ENCODE measurements around the gene RHOF.
A peak's percentile ranks its signal among the peaks of the same experiment; 100 is the strongest.

Gene RHOF

GRCh38 chr12:121805171-121806008 is 11.9 kb upstream of the RHOF start:
- no peak for DNase-seq (ENCODE audit: low read depth, low spot score)

DNA sequence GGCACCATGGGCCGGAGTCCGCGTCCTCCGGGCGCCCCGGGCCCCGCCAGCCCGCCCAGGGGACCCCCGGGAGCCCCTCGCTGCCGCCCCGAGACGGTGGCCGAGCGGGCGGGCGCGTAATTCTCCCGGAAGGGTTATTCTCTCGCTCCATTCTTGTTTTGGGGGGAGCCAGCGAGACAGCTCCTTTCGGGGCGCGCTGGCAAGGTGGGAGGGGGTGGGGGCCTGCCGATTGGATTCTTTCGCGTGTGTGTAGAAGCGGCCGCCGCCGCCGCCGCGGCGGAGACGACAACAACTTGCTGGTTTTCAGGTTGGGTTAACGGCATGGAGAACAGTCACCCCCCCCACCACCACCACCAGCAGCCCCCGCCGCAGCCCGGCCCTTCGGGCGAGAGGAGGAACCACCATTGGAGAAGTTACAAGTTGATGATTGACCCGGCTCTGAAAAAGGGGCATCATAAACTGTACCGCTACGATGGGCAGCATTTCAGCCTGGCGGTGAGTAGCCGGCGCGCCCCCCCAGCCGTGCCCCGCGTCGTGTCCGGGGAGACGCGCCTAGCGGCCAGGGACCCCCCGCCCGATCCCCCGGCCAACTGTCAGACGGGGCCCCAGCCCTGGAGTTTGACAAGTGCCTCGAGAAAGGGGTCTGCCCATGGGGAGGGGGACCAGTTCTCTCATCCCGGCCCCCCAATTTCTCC is 11.1 kb upstream of the RHOF start:
- peak; percentile 33 for DNase-seq (ENCODE audit: low read depth, low spot score)

GRCh38 chr12:121803861-121804416 is 10.5 kb upstream of the RHOF start, which contains the start of gene SETD1B:
TSS of gene SETD1B (plus strand) at chr12:121804009. CDS start at chr12:121804738, 729 bp downstream.
- DNase-seq (ENCODE audit: low read depth, low spot score), result no peak

GRCh38 chr12:121802843-121803698 is 9.6 kb upstream of the RHOF start:
- peak; percentile 76 for DNase-seq (ENCODE audit: low read depth, low spot score)

GRCh38 chr12:121802485-121802842 is 9.0 kb upstream of the RHOF start:
- no peak for DNase-seq (ENCODE audit: low read depth, low spot score)

GRCh38 chr12:121801595-121802484 is 8.4 kb upstream of the RHOF start:
- DNase-seq (ENCODE audit: low read depth, low spot score), result peak; percentile 28

DNA sequence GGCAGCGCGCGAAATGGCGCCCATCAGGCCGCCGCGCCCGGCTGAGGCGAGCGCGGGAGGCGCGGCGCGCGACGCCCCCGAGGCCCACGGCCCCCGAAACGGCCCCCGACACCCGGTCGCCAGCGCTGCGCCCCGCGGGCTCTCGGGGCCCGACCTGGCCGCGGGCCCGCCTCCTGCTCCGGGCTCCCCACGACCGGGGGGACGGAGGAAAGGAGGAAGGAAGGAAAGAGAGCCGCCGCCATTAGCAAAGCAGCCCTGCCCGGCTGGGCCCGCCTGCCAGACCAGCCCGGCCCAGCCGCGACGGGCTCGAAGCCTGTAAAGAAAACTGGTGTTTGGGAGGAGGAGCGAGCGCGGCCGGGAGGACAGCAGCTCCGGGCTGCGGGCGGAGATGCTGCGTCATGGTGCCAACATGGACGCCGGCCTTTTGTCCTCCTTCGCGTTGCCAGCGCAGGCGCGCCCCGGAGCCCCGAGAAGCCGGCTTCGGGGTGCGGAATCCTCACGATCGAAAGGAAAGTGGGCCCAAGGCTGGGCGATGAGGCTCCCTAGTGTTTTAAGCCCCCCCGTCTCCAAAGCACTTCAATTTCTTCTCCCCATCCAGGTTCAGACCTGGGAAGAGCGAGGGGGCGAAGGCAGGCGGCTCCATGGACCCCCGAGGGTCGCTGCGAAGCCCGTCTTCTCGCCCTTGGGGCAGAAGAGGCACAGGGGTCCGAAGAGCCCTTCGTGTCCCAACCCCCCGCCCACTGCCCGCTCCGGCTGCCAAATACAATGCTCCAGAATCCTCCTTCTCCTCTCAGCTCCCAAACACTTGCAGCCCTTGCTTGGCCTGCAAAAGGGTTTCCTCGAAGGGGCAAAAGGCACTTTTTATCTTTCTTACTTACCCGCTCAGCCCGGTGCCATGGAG is 7.5 kb upstream of the RHOF start:
- peak; percentile 38 for DNase-seq (ENCODE audit: low read depth, low spot score)

DNA sequence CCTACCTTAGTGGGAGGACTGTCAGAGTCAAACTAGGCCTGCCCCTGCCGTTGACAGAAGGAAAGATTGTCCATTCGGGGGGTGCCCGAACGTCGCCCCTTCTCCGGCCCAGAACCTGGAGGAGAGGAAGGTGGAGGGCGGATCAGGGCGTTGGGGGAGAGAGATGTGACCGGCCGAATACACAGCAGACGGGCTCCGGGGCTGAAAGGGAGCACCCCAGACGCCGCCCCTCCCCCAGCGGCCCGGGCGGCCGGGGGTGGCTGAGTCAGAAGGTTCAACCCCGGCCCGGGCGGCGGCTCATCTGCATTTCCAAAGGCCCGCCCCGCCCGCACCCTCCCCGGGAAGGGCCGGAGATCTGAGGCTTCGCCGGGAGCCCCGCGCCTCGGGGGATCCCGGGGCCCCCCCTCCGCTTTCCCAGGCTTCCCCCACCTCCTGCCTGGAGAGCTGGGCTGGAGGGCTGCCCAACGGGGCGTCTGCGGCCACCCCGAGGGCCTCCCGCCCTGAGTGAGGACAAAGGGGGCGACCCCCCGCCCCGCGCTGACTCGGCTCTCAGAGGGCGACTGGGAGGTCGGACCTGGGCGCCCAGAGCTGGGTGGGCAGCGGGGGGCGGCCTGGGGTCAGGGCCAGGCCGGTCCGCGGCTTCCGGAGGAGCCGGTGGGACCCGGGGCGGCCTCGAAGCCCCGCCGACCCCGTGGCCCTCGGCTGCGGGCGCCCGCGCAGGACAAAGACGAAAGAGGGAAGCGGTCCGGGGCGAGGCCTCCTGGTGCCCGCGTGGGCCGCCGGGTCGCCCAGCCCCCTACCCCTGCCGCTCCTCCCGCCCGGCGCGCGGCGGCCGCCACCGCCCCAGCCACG is 6.6 kb upstream of the RHOF start:
- peak; percentile 52 for DNase-seq (ENCODE audit: low read depth, low spot score)

GRCh38 chr12:121799156-121799841 is 5.8 kb upstream of the RHOF start:
- no peak for DNase-seq (ENCODE audit: low read depth, low spot score)

DNA sequence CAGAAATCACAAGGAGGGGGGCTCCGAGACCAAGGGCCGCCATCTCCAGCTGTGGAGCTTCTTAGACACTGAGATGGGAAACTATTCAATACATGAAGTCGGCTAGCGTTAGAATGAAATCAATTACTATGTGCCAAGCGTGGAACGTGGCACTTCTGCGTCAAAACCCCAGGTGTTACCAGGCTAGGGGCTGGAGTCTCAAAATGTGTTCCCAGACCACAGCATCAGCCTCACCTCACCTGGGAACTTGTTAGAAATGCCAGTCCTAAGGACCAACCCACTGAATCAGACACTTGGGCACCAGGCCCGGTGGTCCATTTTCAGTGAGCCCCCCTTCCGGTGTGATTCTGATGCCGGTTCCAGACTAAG is 5.3 kb upstream of the RHOF start:
- DNase-seq (ENCODE audit: low read depth, low spot score), result no peak

DNA sequence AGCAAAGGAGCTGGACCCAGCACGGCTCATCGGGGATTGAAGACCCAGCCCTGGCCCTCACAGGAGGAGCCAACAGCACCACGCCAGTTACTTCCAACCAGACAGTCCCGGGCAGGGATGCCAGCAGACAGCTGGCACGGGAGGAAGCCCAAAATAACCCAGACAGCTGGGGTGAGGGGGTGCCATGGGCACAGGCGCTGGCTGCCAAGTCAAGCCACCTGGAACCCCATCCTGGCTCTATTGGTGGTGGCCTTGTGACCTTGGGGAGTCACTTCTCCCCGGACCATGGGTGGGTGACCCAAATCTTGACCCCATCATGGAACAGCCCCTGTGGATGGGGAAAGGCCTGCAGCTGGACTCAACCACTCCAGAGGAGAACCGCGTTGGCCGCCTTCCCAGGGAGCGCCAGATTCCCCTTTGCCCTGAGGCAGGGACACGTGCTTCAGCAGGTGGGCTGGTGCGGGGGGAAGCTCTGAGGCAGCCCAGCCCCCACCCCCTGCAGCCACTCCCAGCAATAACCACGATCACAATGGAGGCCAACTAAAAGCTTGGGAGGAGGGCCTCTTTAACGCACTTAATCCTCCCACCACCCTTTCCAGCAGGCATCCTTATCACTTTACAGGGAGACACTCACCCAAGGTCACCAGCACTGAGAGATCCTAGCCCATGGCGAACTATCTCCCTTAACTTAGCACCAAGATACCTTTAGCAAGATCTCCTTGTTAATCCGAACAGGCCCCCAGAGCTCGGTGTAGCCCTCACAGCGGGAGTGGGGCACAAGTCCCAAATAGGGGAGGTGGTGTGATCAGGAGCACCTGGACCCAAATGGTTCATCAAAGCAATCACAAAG is 4.7 kb upstream of the RHOF start:
- no peak for DNase-seq (ENCODE audit: low read depth, low spot score)

DNA sequence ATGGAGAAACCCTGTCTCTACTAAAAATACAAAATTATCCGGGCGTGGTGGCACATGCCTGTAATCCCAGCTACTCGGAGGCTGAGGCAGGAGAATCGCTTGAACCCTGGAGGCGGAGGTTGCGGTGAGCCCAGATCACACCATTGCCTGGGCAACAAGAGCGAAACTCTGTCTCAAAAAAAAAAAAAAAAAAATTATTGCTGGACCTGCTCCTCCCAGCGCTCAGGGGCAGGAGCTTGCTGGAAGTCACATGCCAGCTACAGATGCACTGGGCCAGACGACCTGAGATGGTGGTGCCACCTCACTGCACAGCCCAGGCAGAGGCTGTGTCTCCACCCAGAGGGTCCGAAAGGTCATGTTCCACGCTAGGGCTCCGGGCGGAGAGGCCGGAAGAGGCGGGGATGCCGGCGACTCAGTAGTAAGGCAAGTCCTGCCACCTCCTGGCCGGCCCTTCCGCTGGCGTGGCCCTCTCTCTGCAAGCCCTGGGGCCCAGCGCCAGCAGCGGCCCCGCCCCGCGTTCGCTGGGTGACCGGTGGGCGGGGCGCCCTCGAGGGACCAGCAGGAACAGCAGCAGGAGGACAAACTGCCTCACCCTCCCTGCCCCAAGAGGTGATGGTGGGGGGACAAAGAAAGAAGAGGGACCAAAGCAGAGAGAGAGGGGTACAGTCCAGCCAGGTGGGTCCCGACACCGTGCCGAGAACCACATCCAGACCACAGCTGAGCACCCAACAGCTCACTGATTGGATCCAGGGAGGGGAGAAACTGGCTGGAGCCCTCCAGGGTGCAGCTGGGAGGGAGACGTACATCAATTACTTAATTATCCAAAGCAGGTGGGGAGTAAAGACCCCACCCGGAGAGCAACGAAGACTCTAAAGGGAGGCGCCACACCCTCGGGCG is 3.6 kb upstream of the RHOF start:
- DNase-seq (ENCODE audit: low read depth, low spot score), result no peak

GRCh38 chr12:121795034-121795968 is 1.8 kb upstream of the RHOF start:
- DNase-seq (ENCODE audit: low read depth, low spot score), result peak; percentile 76

DNA sequence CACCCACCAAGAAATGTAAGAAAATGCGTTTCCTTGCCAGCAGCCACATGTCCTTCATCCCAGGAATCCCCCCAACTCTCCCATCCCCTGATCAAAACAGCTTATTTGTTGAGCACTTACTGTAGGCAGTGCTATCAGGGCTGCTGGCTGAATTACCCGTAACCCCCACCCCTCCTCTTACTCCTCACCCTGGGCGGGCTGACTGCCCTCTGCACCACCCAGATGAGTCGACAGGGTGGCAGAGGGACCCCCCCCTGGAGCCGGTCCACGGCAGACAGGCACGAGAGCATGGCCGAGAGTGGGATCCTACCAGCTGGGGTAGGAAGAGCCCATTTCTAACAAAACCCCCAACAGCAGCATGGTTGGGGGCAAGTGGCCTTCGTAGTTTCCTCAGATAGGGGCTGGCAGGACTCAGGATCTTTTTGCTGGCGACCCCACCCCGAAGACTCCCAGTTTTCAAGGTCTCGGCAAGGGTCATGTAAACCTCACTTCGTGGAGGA is 1.1 kb upstream of the RHOF start:
- DNase-seq (ENCODE audit: low read depth, low spot score), result no peak

Measured in activated CD4-positive, CD25-positive, alpha-beta regulatory T cell treated with anti-CD3 and anti-CD28 coated beads, Interleukin-2, amount 50 U/mL, for 16 hours (primary cell).